NCI-H774 (cell line): ENCODE results near the gene ARHGAP23.
"Not testable (repeated sequence)": the region's sequence is repeated elsewhere in the genome, so short reads cannot be mapped to it uniquely, and the experiment has no call there.

Source experiments
- DNase-seq: peaks from one replicate; lab custom pipeline; 2025; lab: John Stamatoyannopoulos, UW

Gene ARHGAP23

DNA sequence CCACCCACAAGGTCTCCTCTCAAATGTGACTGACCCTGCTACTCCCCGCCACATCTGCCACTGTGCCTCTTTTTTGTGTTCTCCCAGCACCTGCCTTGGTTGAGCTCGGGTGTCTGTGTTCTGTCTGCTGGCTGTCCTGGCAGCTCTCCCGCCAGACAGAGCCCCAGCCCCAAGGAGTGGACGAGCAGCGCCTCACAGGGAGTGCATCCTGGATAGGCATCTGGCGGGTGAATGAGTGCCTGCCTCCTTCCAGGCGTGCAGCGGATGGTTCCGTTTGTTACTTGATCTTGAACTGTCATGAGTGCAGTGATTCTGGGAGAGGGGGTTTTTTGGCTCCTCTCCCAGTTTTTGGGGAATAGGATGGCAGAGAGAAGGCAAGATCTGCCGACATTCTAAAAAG is 99.9 kb downstream of the ARHGAP23 start:
- not testable (repeated sequence) for DNase-seq

DNA sequence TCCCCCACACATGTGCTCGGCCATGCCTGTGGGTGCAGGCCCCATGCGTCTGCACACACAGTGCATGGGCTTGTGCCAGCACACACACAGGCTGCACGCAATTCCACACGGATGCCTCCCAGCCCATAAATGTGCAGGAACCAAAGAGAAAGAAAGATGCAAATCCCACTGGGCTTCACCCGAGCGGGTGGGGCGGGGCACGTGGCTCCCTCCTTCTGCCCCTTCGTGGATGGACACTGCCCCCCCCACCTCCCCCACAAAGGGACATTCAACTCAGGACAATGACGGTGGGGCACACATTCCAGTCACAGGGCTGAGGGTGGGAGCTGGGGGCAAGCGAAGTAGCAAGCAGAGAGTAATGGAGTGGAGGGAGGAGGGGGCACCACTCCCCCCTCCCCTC is 102.6 kb downstream of the ARHGAP23 start:
- not testable (repeated sequence) for DNase-seq

DNA sequence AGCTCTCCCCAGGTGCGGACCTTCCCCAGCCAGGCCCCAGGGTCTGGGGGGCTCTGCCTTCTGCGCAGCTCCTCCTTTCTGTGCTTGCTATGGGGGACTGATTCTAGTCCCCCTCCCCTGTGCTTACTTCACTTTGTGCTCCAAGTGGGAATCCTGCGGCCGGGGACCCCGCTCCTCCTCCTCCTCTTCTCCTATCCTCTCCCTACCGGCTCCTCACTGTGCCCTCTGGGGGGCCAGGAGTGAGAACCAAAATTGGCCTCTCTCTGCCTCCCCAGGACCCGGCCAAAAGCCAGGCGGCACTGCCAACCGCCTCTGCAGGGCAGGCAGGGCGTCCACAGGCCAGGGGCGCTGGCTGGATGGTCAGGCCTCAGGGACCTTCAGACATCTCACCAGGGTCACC is 103.5 kb downstream of the ARHGAP23 start:
- not testable (repeated sequence) for DNase-seq

DNA sequence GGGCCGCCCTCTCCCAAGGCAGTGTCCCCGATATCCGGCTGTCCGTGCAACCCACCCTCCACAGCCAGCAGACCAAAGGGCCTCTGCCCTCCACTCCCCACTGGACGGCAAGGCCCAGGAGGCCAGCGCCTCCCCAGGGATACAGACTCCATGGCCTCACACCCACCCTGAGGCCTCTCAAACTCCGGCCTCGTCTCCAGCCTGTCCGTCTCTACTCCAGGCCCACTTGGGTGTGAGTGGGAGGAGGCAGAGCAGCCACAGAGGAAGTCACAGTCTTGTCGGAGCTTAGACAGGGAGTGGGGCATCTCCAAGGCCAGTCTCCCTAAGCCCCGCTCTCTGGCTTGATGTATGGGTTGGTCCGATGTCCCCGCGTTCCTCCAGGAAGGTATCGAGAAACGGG is 104.2 kb downstream of the ARHGAP23 start:
- DNase-seq = no peak

DNA sequence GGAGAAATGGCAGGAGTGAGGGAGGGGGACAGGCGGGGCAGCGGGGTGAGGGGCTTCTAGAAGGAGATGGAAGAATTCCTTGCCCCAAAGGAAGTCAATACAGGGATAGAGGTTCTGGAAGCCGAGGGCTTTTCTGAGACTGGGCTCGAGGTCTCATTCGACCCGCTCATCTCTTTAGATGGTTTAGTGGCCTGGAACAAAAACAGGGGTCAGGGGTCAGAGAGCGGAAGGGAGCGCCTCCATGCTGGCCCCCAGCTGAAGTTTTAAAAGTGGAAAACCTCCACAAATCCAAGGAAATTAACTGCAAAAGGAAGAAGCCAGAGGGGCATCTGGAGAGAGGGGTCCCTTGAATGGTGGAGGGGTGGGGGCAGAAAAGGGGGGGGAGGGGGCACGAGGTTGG is 105.0 kb downstream of the ARHGAP23 start:
- no peak for DNase-seq

DNA sequence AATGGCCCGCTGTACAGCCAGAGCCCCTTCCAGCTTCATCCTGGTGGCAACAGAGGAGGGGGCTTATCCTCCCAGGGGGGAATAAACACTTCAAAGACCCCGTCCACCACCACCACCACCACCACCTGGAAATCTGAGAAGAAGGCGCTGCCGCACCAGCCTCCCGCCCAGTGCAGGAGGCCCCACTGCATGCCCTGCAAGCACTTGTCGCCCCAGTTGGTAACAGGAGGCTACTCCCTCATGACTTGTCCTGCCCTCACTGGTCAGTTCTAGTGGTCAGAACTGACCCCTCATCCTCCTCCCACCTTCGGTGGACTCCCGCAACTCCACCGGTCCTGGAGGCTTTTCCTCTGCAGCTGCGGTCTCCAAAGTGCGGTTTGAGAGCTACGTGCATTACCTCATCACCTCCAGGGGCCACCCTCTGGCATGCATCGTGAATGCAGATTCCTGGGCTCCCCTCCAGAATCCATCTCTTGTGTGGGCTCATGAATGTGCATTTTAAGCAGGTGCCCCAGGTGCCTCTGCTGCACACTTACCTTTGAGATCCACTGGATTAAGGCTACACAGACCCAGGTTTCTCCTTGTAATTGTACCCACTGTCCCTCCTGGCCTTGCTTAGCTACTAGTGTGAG is 105.7 kb downstream of the ARHGAP23 start:
- no peak for DNase-seq

DNA sequence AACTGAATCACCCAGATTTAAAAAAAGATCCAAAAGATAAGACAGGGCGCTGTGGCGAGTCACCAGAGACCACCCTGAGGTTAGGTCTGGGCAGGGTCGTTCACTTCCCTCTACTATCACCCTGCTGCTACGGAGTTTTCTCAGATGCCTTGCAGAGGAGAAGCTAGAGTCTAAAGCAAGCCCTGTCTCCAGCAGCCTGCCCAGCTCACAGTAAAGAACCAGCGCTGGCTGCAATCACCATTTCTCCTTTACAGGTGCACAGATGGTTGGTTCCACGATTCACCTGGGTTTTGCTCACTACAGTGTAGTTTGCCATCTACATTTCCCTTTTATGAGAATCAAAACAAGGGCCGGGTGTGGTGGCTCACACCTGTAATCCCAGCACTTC is 106.2 kb downstream of the ARHGAP23 start:
- no peak for DNase-seq

DNA sequence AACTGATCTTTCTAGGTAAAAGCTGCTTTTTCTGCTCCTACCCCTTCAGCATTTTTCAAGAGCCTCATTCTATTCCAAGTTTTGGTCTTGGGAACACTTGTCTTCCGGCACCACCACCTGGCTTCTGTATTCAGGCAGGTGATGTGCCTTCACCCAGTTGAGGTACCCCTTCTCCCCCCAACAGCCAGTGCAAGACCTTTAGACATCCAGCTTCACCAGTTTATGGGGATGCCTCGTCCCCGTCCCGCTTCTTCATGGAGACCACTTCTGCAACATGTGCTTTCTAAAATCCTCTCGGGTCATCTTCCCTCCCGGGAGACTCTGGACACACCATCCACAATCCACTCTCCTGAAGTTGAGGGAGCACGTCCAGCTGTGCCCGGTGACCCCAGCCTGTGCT is 107.6 kb downstream of the ARHGAP23 start:
- no peak for DNase-seq

DNA sequence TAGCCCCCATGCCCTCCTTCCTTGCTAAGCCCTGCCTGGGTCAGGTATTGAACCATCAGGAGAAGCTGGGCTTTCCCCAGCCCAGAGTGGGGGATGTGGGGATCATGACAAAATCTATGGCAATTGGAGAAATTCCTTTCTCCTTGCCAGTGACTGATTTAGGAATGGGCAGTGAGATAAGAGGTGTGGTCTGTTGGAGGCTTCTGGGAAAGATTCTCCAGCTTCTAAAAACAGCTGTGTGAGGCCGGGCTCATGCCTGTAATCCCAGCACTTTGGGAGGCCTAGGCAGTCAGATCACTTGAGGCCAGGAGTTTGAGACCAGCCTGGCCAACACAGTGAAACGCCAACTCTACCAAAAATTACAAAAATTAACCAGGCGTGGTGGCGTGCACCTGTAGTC is 108.4 kb downstream of the ARHGAP23 start:
- no peak for DNase-seq

DNA sequence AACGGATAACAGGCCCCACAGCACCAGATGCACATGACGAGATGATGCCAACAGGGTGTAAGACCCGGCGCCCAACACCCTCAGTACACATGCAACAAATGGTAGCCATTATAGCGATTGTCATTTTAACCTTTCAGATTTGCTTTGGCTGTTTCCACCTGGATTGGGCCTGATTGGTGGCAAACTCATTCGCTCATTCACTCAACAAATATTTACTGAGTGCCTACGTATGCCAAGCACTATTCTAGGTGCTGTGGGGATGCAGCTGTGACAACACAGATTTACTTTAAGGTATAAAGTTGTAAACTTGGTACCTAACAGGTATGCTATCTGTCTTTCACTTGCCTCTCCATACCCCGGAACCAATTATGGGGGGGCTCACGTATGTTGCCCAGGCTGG is 110.6 kb downstream of the ARHGAP23 start:
- peak; percentile 98 for DNase-seq

DNA sequence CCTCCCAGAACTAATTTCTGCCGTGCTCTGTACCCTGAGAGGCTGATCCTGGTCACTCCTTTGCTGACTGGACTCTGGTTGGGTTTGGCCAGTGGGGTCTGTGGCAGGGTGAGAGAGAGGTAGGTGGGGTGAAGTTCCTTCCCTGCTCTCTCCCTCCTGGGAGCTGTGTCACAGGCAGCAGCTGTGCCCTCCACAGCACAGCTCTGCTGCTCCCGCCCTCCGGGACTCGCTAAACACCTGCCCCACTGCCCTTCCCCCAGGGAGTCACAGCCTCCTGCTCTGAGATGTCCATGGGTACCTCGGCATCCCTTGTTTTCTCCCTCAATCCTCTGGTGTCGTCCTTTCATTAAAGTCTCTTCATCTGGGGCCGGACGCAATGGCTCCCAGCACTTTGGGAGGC is 111.1 kb downstream of the ARHGAP23 start:
- peak; percentile 94 for DNase-seq

DNA sequence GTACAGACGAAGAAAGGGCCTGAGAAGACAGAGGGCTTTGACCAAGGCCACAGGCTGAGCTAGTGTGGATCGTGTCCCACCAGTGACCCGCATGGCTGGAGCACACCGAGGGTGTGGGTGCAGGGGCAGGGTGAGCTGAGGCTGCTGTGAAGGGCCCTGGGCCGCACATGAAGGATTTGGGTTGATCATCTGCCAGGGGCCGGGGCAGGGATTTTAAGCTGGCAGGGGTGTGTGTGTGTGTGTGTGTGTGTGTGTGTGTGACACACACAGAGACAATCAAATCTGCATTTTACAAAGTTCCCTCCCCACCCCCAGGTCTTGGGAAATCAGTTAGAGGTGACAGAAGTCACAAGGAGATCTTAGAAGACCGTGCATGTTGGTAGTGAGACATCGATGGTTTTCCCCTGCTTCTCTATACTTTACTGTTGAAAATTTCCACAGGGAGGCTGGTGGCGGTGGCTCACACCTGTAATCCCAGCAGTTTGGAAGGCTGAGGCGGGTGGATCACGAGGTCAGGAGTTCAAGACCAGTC is 112.3 kb downstream of the ARHGAP23 start:
- no peak for DNase-seq

DNA sequence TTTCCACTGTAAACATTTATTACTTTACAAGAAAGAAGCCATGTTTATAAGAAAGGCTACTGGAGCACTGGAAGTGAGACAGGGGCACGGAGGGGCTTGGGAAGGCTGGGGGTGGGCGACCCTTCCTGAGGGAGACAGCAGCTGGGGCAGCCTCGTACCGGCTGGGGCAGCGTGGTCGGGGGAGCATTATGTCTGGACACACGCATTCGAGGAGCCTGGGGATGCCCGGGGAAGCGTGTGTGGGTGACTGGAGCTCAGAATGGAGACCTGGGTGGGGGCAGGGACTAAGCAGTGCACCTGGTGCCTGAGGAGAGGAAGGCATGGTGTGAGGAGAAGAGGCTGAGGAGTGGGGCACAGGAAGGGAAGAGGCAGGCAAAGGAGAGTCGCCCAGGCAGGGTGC is 113.0 kb downstream of the ARHGAP23 start:
- no peak for DNase-seq

DNA sequence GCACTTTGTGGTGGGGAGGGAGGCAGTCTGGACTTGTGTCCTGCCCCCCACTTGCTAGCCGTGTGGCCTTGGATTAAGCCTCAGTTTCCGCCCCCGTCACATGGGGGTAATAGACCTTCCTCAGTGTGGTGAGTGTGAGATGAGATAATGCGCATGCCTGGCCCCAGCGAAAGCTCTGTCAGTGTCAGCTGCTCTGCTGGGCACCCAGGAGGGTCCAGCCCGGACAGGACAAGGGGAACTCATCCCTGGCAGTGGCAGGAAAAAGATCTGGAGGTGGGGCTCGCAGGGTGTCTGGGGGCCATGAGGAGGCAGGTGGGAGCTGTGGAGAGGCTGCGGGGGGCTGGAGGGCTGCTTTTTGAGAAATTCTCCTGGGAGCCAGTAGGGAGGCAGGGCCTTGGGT is 114.0 kb downstream of the ARHGAP23 start:
- no peak for DNase-seq

DNA sequence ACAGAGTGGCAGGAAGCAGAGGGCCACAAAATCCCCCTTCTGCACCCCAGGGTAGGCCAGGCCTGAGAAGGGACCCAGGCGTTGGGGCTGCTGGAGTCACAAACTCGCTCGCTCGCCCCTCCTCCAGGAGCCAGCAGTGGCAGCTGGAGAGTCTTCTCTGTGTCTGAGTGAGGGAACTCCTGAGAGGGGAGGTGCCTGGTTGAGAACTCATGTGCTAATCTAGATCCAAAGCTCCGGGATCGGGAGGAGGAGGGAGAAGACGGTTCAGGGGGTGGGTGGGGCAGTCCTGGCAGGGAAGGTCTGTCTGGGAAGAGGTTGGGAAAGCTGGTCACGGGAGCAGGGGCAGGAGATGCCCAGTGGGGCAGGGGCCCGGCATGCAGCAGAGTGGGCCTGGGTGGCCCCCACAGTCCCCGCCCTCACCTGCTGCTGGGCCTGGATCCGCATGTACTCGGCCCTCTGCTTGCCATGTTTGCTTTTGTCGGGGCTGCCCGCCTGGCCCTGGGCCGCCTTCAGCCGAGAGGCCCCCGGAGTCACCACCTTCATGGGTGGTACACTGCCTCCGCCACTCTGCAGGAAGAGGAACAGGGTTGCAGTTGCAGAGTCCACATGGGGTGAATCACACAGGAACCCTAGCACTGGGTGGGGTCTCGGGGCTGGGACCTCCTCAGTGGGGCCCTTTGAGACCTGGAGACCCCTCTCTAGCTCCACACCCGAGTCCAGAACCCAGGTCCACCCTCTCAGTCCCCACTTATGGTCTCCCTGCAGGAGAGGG is 115.3 kb downstream of the ARHGAP23 start:
- no peak for DNase-seq

DNA sequence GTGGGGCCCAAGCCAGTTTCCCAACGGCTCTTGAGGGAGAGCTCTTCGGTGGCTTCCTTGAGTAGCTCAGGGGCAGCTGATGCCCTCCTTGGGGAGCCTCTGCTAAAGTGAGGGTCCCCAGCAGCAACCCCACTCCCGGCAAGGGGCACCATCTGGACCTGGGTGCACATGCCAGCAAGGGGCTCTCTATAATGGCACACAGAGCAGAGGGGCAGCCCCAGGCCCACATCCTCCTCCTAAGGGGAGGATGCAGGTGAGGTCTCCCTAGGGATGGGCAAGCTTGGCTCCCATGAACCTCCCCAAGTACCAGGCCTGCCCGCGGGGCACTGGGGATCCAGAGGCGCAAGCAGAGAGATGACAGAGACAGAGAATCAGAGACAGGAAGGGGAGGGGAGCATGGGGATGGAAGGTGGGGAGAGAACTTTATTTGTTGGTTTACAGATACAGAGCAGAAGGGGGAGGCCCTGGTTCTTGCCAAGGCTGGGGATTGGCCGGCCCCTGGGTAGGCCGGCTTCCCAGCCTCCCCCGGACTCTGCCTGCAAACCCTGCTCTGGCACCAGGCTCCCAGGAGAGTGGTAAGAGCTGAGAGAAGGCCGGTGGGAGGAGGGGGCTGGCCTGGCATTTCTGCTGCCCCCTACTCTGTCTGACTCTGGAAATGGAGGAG is 116.0 kb downstream of the ARHGAP23 start:
- DNase-seq = no peak

DNA sequence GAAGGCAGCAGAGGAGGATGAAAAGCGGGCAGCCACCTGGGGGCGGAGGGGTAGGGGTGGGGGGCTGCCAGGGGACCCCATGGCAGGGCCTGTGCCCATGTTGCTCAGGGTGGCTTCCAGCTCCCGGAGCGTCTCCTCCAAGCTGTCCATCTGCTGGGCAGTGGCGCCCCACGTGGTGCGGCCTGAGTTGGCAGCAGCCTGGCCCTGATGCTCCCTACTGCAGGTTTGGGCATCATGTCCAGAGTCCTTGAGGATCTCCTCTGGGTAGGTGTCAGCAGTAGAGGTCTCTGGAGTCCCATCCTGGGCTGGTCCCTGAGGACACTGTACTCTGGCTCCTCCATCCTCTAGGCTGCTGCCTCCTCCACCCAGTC is 116.6 kb downstream of the ARHGAP23 start:
- no peak for DNase-seq

DNA sequence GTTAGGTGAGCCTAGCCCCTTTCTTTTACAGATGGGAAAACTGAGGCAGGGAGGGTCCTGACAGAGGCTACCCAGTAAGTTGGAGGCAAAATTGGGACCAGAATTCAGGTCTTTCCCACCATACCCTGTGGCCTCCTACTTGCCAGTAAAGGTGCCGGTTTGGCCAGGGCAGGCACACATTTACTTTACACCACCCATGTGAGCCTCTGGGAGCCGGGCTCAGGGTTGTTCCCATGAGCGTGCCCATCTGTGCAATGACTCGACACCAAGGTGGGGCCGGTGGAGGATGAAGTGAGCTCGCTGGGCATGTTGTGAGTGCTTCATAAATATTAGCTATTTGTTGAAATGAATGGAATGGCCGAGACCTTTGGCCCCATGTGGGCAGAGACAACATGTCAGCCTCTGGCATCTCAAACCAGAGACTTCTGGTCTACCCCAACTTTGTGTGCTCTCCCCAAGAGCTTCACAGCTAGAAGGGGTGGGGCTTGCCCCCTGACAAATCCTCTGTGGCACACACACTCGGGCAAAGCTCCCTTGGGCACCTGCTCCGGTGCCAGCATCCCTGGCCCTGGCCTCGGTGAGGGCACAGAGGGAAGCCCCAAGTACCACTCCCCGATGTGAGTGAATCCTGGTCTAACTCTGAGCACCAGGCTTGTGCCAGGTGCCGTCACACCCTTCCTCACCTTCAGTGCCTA is 117.4 kb downstream of the ARHGAP23 start:
- no peak for DNase-seq

DNA sequence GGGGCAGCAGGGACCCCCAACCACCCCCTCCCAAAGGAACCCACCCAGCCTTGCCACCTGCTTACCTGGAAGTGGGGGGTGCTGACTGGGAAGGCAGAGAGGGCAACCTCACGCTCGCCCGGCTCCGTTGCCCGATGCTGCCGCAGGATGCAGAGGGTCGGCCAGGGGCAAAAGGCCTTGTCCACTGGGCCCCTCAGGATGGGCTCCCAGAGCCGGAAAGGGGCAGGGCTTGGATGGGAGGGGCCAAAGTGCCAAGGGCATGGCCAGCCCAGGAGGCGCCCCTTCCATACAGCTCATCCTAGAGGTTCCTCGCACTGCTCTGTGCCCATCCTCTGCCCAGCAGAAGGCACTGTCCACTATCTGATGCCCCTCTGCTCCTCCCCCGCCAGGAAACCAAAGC is 118.1 kb downstream of the ARHGAP23 start:
- no peak for DNase-seq

DNA sequence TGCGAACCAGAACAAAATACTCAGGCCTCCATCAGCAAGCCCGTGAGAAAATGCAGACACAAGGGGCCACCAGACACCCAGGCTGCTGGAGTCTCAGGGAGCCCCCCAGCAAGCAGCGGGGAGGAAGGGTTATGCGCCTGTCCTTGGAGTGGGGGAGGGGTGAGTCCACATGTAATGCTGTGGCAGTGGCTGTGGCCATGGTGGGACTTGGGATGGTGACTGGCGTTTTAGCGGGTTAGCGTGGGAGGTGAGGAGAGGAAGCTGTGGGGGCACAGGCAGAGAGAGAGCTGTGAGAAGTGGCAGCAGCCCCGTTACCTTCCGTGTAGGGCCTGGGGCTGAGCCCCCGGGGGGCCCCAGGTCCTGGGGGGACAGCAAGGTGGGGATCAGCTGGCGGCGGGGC is 119.2 kb downstream of the ARHGAP23 start:
- no peak for DNase-seq

DNA sequence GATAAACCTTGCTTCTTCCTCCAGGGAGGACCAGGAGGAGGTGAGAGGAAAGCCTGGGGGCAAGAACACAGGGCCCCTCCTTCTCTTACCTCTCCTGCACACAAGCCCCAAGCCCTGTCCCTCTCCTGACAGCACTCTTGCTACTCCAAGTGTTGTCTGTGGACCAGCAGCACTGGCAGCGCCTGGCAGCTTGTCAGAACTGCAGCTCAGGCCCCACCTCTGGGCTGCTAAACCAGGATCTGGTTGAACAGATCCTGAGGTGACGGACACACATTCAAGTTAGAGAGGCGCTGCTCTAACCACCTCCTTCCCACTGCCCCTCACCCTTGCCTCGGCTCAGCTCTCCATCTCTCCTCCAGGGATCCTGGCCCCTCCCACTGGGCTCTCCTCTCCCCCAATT is 121.0 kb downstream of the ARHGAP23 start:
- DNase-seq = no peak

DNA sequence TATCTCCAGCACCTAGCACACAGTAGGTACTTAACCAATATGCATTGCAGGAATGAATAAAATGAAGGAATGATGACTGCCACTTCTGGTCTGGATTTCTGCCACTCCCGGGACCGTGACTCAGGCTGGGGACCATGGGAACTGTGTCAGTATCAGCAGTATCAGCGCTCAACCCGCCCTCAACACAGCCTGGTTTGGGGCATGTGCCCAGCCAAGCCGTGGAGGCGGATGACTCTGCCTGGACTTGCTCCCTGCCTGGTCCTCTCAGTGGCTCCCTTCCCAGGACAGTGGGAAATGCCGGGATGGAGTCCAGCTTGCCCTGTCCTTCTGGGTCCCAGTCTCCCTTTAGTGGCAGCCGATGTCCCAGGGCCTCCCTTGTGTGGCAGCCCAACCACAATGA is 122.4 kb downstream of the ARHGAP23 start:
- DNase-seq = no peak

DNA sequence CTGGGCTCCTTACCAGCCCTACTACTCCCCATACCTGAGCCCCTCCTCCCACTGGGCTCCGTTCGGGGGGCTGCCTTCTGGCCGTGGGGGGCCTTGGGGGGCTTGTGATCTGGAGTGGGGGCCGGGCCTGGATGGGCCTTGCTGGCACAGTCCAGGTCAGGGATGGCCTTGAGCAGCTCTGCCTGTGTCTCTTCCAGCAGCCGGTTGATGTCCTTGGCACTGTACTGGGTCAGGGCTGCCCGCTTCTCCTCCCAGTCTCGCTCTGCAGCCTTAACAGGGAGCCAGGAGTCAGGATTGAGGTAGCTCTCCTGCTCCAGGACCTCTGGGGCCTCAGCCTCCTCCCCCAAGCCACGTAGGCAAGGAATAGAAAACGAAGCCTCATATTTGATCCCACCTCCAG is 122.9 kb downstream of the ARHGAP23 start:
- no peak for DNase-seq
